ENCODE data around the gene SHISA8. TPM values are rescaled to one million over a fixed set of nuclear protein-coding genes. Genes with fewer than 3 reads are reported as not detected.
"Not testable (repeated sequence)": the region's sequence is repeated elsewhere in the genome, so short reads cannot be mapped to it uniquely, and the experiment has no call there.

The SHISA8 gene
- polyA plus RNA-seq (2013, experiment 1 of 4) = not detected
- not detected for polyA plus RNA-seq (2013, experiment 2 of 4)
- not detected for polyA plus RNA-seq (2013, experiment 3 of 4)
- not detected for polyA plus RNA-seq (2013, experiment 4 of 4)

- WGBS, 2 experiments = 4 to 5% methylated on average over 63 of the region's 63 CpGs
- H3K36me3 ChIP-seq (ENCODE audit: control insufficient read depth, insufficient read depth, low read length) = no peaks in the 10 kb centered on the region
- H3K9me3 ChIP-seq (ENCODE audit: control insufficient read depth, low read length) = no peaks in the 10 kb centered on the region
- H3K27ac ChIP-seq (ENCODE audit: insufficient read depth, low read depth, low read length, poor library complexity, severe bottlenecking) = no peak within 1 kb of the TSS
- H3K27me3 ChIP-seq (ENCODE audit: control insufficient read depth, insufficient read depth, low read length, poor library complexity, severe bottlenecking) = peaks cover 100% of the 10 kb centered on the region
- peaks cover 8% of the 10 kb centered on the region for H3K4me1 ChIP-seq (ENCODE audit: control insufficient read depth, insufficient read depth, low read length)
- no peak within 1 kb of the TSS for H3K4me3 ChIP-seq (ENCODE audit: insufficient read depth, low read depth, low read length)
These were observed at the start of gene SHISA8 for GRCh38 chr22:41915035-41915785. TSS of gene SHISA8 (minus strand) at chr22:41915074. CDS start at chr22:41914667, 407 bp downstream.

- Histone ChIP-seq H3K27ac (ENCODE audit: insufficient read depth, low read depth, low read length, poor library complexity, severe bottlenecking) (no peak overlapping the region), H3K36me3 (ENCODE audit: control insufficient read depth, insufficient read depth, low read length) (no peaks in the 10 kb centered on the region), H3K4me1 (ENCODE audit: control insufficient read depth, insufficient read depth, low read length) (peaks cover 13% of the 10 kb centered on the region), H3K27me3 (ENCODE audit: control insufficient read depth, insufficient read depth, low read length, poor library complexity, severe bottlenecking) (no peaks in the 10 kb centered on the region), H3K9me3 (ENCODE audit: control insufficient read depth, low read length) (no peaks in the 10 kb centered on the region), H3K4me3 (ENCODE audit: insufficient read depth, low read depth, low read length) (no peak overlapping the region)
- WGBS, 2 experiments = 66 to 70% methylated on average over 5 of the region's 5 CpGs
These were observed 49.2 kb upstream of the SHISA8 start for GRCh38 chr22:41964112-41964491.

GRCh38 chr22:41963453-41964111 lies 48.7 kb upstream of the SHISA8 start:
- 54 to 56% methylated on average over 9 of the region's 9 CpGs for WGBS, 2 experiments
- no peaks in the 10 kb centered on the region for H3K9me3 ChIP-seq (ENCODE audit: control insufficient read depth, low read length)
- H3K27ac ChIP-seq (ENCODE audit: insufficient read depth, low read depth, low read length, poor library complexity, severe bottlenecking) = no peak overlapping the region
- no peak overlapping the region for H3K4me3 ChIP-seq (ENCODE audit: insufficient read depth, low read depth, low read length)
- H3K4me1 ChIP-seq (ENCODE audit: control insufficient read depth, insufficient read depth, low read length) = peaks cover 8% of the 10 kb centered on the region
- H3K27me3 ChIP-seq (ENCODE audit: control insufficient read depth, insufficient read depth, low read length, poor library complexity, severe bottlenecking) = no peaks in the 10 kb centered on the region
- H3K36me3 ChIP-seq (ENCODE audit: control insufficient read depth, insufficient read depth, low read length) = no peaks in the 10 kb centered on the region

GRCh38 chr22:41957941-41958556 lies 43.2 kb upstream of the SHISA8 start:
- no peaks in the 10 kb centered on the region for H3K4me1 ChIP-seq (ENCODE audit: control insufficient read depth, insufficient read depth, low read length)
- no peaks in the 10 kb centered on the region for H3K36me3 ChIP-seq (ENCODE audit: control insufficient read depth, insufficient read depth, low read length)
- no peaks in the 10 kb centered on the region for H3K9me3 ChIP-seq (ENCODE audit: control insufficient read depth, low read length)
- no peak overlapping the region for H3K27ac ChIP-seq (ENCODE audit: insufficient read depth, low read depth, low read length, poor library complexity, severe bottlenecking)
- WGBS, 2 experiments = 52 to 54% methylated on average over 23 of the region's 23 CpGs
- H3K4me3 ChIP-seq (ENCODE audit: insufficient read depth, low read depth, low read length) = peak overlapping the region; percentile 19
- peaks cover 6% of the 10 kb centered on the region for H3K27me3 ChIP-seq (ENCODE audit: control insufficient read depth, insufficient read depth, low read length, poor library complexity, severe bottlenecking)

GRCh38 chr22:41952713-41953112 lies 37.8 kb upstream of the SHISA8 start:
- Histone ChIP-seq H3K4me1 (ENCODE audit: control insufficient read depth, insufficient read depth, low read length) (peaks cover 20% of the 10 kb centered on the region), H3K27me3 (ENCODE audit: control insufficient read depth, insufficient read depth, low read length, poor library complexity, severe bottlenecking) (no peaks in the 10 kb centered on the region), H3K27ac (ENCODE audit: insufficient read depth, low read depth, low read length, poor library complexity, severe bottlenecking) (no peak overlapping the region), H3K9me3 (ENCODE audit: control insufficient read depth, low read length) (no peaks in the 10 kb centered on the region), H3K4me3 (ENCODE audit: insufficient read depth, low read depth, low read length) (no peak overlapping the region), H3K36me3 (ENCODE audit: control insufficient read depth, insufficient read depth, low read length) (no peaks in the 10 kb centered on the region)
- 80 to 90% methylated on average over 2 of the region's 2 CpGs for WGBS, 2 experiments

- Histone ChIP-seq H3K36me3 (ENCODE audit: control insufficient read depth, insufficient read depth, low read length) (no peaks in the 10 kb centered on the region), H3K27me3 (ENCODE audit: control insufficient read depth, insufficient read depth, low read length, poor library complexity, severe bottlenecking) (no peaks in the 10 kb centered on the region), H3K27ac (ENCODE audit: insufficient read depth, low read depth, low read length, poor library complexity, severe bottlenecking) (no peak within 1 kb of the TSS), H3K4me1 (ENCODE audit: control insufficient read depth, insufficient read depth, low read length) (peaks cover 23% of the 10 kb centered on the region), H3K4me3 (ENCODE audit: insufficient read depth, low read depth, low read length) (no peak within 1 kb of the TSS), H3K9me3 (ENCODE audit: control insufficient read depth, low read length) (no peaks in the 10 kb centered on the region)
- WGBS, 2 experiments = 66 to 67% methylated on average over 16 of the region's 16 CpGs
These were observed 37.1 kb upstream of the SHISA8 start, which contains the start of gene SMIM45 for GRCh38 chr22:41951898-41952474. TSS of gene SMIM45 (plus strand) at chr22:41952150.

- no peak overlapping the region for H3K4me3 ChIP-seq (ENCODE audit: insufficient read depth, low read depth, low read length)
- H3K4me1 ChIP-seq (ENCODE audit: control insufficient read depth, insufficient read depth, low read length) = peaks cover 36% of the 10 kb centered on the region
- WGBS, 2 experiments = 93 to 96% methylated on average over 7 of the region's 7 CpGs
- no peaks in the 10 kb centered on the region for H3K27me3 ChIP-seq (ENCODE audit: control insufficient read depth, insufficient read depth, low read length, poor library complexity, severe bottlenecking)
- peaks cover 6% of the 10 kb centered on the region for H3K36me3 ChIP-seq (ENCODE audit: control insufficient read depth, insufficient read depth, low read length)
- H3K9me3 ChIP-seq (ENCODE audit: control insufficient read depth, low read length) = no peaks in the 10 kb centered on the region
- H3K27ac ChIP-seq (ENCODE audit: insufficient read depth, low read depth, low read length, poor library complexity, severe bottlenecking) = no peak overlapping the region
These were observed 34.6 kb upstream of the SHISA8 start for GRCh38 chr22:41949297-41949965.

GRCh38 chr22:41948928-41949296 lies 34.0 kb upstream of the SHISA8 start:
- not testable (repeated sequence) for H3K27me3 ChIP-seq (ENCODE audit: control insufficient read depth, insufficient read depth, low read length, poor library complexity, severe bottlenecking); H3K36me3 ChIP-seq (ENCODE audit: control insufficient read depth, insufficient read depth, low read length); H3K27ac ChIP-seq (ENCODE audit: insufficient read depth, low read depth, low read length, poor library complexity, severe bottlenecking); H3K9me3 ChIP-seq (ENCODE audit: control insufficient read depth, low read length); H3K4me3 ChIP-seq (ENCODE audit: insufficient read depth, low read depth, low read length)
- 88 to 89% methylated on average over 8 of the region's 8 CpGs for WGBS, 2 experiments
- H3K4me1 ChIP-seq (ENCODE audit: control insufficient read depth, insufficient read depth, low read length) = peaks cover 36% of the 10 kb centered on the region

- H3K4me3 ChIP-seq (ENCODE audit: insufficient read depth, low read depth, low read length) = no peak overlapping the region
- WGBS, 2 experiments = 92 to 100% methylated on average over 1 of the region's 2 CpGs
- H3K36me3 ChIP-seq (ENCODE audit: control insufficient read depth, insufficient read depth, low read length) = peaks cover 17% of the 10 kb centered on the region
- peaks cover 36% of the 10 kb centered on the region for H3K4me1 ChIP-seq (ENCODE audit: control insufficient read depth, insufficient read depth, low read length)
- no peaks in the 10 kb centered on the region for H3K27me3 ChIP-seq (ENCODE audit: control insufficient read depth, insufficient read depth, low read length, poor library complexity, severe bottlenecking)
- H3K27ac ChIP-seq (ENCODE audit: insufficient read depth, low read depth, low read length, poor library complexity, severe bottlenecking) = no peak overlapping the region
- no peaks in the 10 kb centered on the region for H3K9me3 ChIP-seq (ENCODE audit: control insufficient read depth, low read length)
These were observed 33.3 kb upstream of the SHISA8 start for GRCh38 chr22:41948142-41948541.

Measured in ectodermal cell (in vitro differentiated cells).